ENCODE measurements around the gene SLC6A5.
"Not testable (repeated sequence)": the region's sequence is repeated elsewhere in the genome, so short reads cannot be mapped to it uniquely, and the experiment has no call there.

GRCh38 chr11:20556396-20556795 lies 43.0 kb upstream of the SLC6A5 start:
- not testable (repeated sequence) for TF ChIP-seq MXI1 (IDR thresholded peaks at IDR 0.05; ENCODE audit: borderline replicate concordance, low read depth, low read length); POLR2A (IDR thresholded peaks at IDR 0.05; ENCODE audit: low read depth, low read length); CTCF (conservative IDR thresholded peaks at IDR 0.05; ENCODE audit: low read depth, low read length); MAZ (IDR thresholded peaks at IDR 0.05; ENCODE audit: borderline replicate concordance, low read depth, low read length); RFX5 (IDR thresholded peaks at IDR 0.05; ENCODE audit: low read depth, low read length); SMC3 (IDR thresholded peaks at IDR 0.05; ENCODE audit: low read depth, low read length); USF2 (IDR thresholded peaks at IDR 0.05; ENCODE audit: low read depth, low read length); CHD1 (IDR thresholded peaks at IDR 0.05; ENCODE audit: low read depth, low read length); CEBPB (IDR thresholded peaks at IDR 0.05; ENCODE audit: low read depth, low read length); RAD21 (IDR thresholded peaks at IDR 0.05; ENCODE audit: low read length); MAFK (IDR thresholded peaks at IDR 0.05; ENCODE audit: low read depth, low read length); BHLHE40 (IDR thresholded peaks at IDR 0.05; ENCODE audit: low read depth, low read length); FOS (IDR thresholded peaks at IDR 0.05; ENCODE audit: low read depth, low read length)

All from IMR-90 (cell line).